OCI-LY7 (cell line): Measurements from ENCODE around the gene ERO1A. TPM values are rescaled to one million over a fixed set of nuclear protein-coding genes. Genes with fewer than 3 reads are reported as not detected.

Experiments used
- BruUV-seq: library from RNA; stranded (reverse); fragments of 400-500 nt; replicated peaks from 2 replicates; lab custom pipeline; 2021; lab: Mats Ljungman, UMichigan
- CTCF ChIA-PET: fragments of 300-600 bp; sonication (Branson Sonifier 250); formaldehyde crosslinking; loops from one replicate; lab custom pipeline; 2022; ENCODE audit warnings: antibody characterized with exemption; ENCODE audit not compliant: unreplicated experiment; lab: Charles Lee
- POLR2A ChIA-PET: fragments of 300-600 bp; sonication (Branson Sonifier 250); formaldehyde crosslinking; loops from one replicate; lab custom pipeline; 2022; ENCODE audit warnings: antibody characterized with exemption; lab: Charles Lee
- DNase-seq: peaks from one replicate; pipeline ENCODE4 v3.0.0-alpha.2; 2015; ENCODE audit warnings: low spot score
- H2AFZ ChIP-seq: fragments of 200-600 bp; sonication (generic), shearing (Covaris generic); 2 replicates; pipeline ENCODE4 v1.6.1; 2014; ENCODE audit warnings: mild to moderate bottlenecking, antibody characterized with exemption, low read length, moderate library complexity
- H3K27ac ChIP-seq: fragments of 200-600 bp; sonication (generic); 2 replicates; pipeline ENCODE4 v1.5.1; 2014; ENCODE audit warnings: mixed run types, low read depth, mild to moderate bottlenecking, moderate library complexity, low read length, inconsistent platforms; ENCODE audit not compliant: poor library complexity, severe bottlenecking
- H3K36me3 ChIP-seq: fragments of 200-600 bp; sonication (generic); 2 replicates; pipeline ENCODE4 v1.6.1; 2014; ENCODE audit warnings: mild to moderate bottlenecking, antibody characterized with exemption, low read length, moderate library complexity, mixed read lengths; ENCODE audit not compliant: insufficient read depth
- H3K4me1 ChIP-seq: fragments of 200-600 bp; sonication (generic); 2 replicates; pipeline ENCODE4 v1.5.1; 2014; ENCODE audit warnings: mild to moderate bottlenecking, low read length; ENCODE audit not compliant: insufficient read depth, poor library complexity, severe bottlenecking
- H3K4me2 ChIP-seq: fragments of 200-600 bp; sonication (generic); 2 replicates; pipeline ENCODE4 v1.6.1; 2014; ENCODE audit warnings: mild to moderate bottlenecking, low read length
- H3K4me3 ChIP-seq: fragments of 200-600 bp; sonication (generic); 2 replicates; pipeline ENCODE4 v1.5.1; 2014; ENCODE audit warnings: mild to moderate bottlenecking, low read depth, low read length; ENCODE audit not compliant: poor library complexity, severe bottlenecking
- H3K79me2 ChIP-seq: fragments of 200-600 bp; sonication (generic); 2 replicates; pipeline ENCODE4 v1.6.1; 2016; ENCODE audit warnings: low read depth, mild to moderate bottlenecking, low read length, moderate library complexity, mixed read lengths; ENCODE audit not compliant: insufficient read depth
- H3K9me2 ChIP-seq: fragments of 200-600 bp; sonication (generic); 2 replicates; pipeline ENCODE4 v1.6.1; 2016; ENCODE audit warnings: mild to moderate bottlenecking, low read length, mixed read lengths; ENCODE audit not compliant: insufficient read depth
- H3K9me3 ChIP-seq: fragments of 200-600 bp; sonication (generic); 2 replicates; pipeline ENCODE4 v1.6.1; 2014; ENCODE audit warnings: mild to moderate bottlenecking, mixed run types, low read length, mixed read lengths
- H4K20me1 ChIP-seq: fragments of 200-600 bp; sonication (generic); 2 replicates; pipeline ENCODE4 v1.6.1; 2014; ENCODE audit warnings: mild to moderate bottlenecking, antibody characterized with exemption, low read length, moderate library complexity, mixed read lengths; ENCODE audit not compliant: insufficient read depth
- CTCF ChIP-seq: fragments of 200-600 bp; sonication (generic); conservative IDR thresholded peaks from 2 replicates; pipeline ENCODE4 v1.5.1; 2014; ENCODE audit warnings: mild to moderate bottlenecking, antibody characterized with exemption, low read length, moderate library complexity, mixed read lengths
- EZH2phosphoT487 ChIP-seq: fragments of 200-600 bp; sonication (generic); IDR thresholded peaks from 2 replicates; pipeline ENCODE4 v1.6.1; 2018; ENCODE audit warnings: low read depth, borderline replicate concordance, mild to moderate bottlenecking, mixed run types, antibody characterized with exemption, low read length, moderate library complexity, mixed read lengths
- intact Hi-C: fragments of 100-400 bp; cut with micrococcal nuclease; formaldehyde crosslinking; loops from one replicate; pipeline ENCODE4 v1.10.0; 2022; ENCODE audit not compliant: unreplicated experiment
- total RNA-seq, 2 experiments: library from RNA; depleted of rRNA in 1 of 2; stranded (reverse); fragments of >200 nt in 1 of 2; shearing (Covaris generic) in 1 of 2; gene quantifications; 2 replicates each; pipeline ENCODE4 v1.2.3, GENCODE V29; 2014 to 2022

The ERO1A gene
- total RNA-seq, 2 experiments from 2014 or later, result 35.2 to 71.5 TPM

GRCh38 chr14:52733824-52734223 lies 38.5 kb upstream of the ERO1A start:
- no peaks in the 10 kb centered on the region for H4K20me1 ChIP-seq
- TF ChIP-seq CTCF (no peak), EZH2phosphoT487 (no peak)
- CTCF ChIA-PET, result no interaction called here
- peaks cover 26% of the 10 kb centered on the region; the same call in 1 of the 2 replicates for H3K36me3 ChIP-seq
- DNase-seq, result no peak
- H3K4me1 ChIP-seq, result peaks cover 20% of the 10 kb centered on the region
- no peak overlapping the region for H2AFZ ChIP-seq
- intact Hi-C loops, result loop anchor here (5.0 kb wide), 1 partner anchor 182 kb away; the partner anchor contains the start of genes GPR137C and TXNDC16
- H3K4me3 ChIP-seq, result no peak overlapping the region
- POLR2A ChIA-PET, result interaction anchor here (0.6 kb wide), 1 partner anchor 18 kb away, joined by 3 read pairs; no protein-coding TSS in a partner anchor
- H3K27ac ChIP-seq, result no peak overlapping the region
- H3K9me2 ChIP-seq, result no peaks in the 10 kb centered on the region
- H3K79me2 ChIP-seq, result peaks cover 25% of the 10 kb centered on the region
- H3K4me2 ChIP-seq, result no peak overlapping the region
- BruUV-seq, result no TSS peak
- no peaks in the 10 kb centered on the region for H3K9me3 ChIP-seq

- H2AFZ ChIP-seq, result peak overlapping the region; percentile 59; the same call in 1 of the 2 replicates
These were observed 35.4 kb upstream of the ERO1A start for GRCh38 chr14:52730709-52731111.

GRCh38 chr14:52729925-52730708 lies 34.8 kb upstream of the ERO1A start, which contains the start of gene STYX:
Gene STYX, plus strand, starts transcription at chr14:52730166. Its CDS starts 309 bp downstream, at chr14:52730475.
- Histone ChIP-seq H3K4me1 (peaks cover 15% of the 10 kb centered on the region), H4K20me1 (no peaks in the 10 kb centered on the region), H3K27ac (peak within 1 kb of the TSS; percentile 47), H3K9me2 (no peaks in the 10 kb centered on the region), H2AFZ (peak within 1 kb of the TSS; percentile 59), H3K9me3 (no peaks in the 10 kb centered on the region), H3K4me2 (peak within 1 kb of the TSS; percentile 90), H3K4me3 (peak within 1 kb of the TSS; percentile 90), H3K79me2 (peaks cover 15% of the 10 kb centered on the region), H3K36me3 (peaks cover 58% of the 10 kb centered on the region)
- intact Hi-C loops, result loop anchor here (1.0 to 5.0 kb wide), 3 partner anchors 23 to 178 kb away; partner anchors contain the start of genes ERO1A, GPR137C, PSMC6 and TXNDC16
- BruUV-seq, result no TSS peak
- no peak for TF ChIP-seq EZH2phosphoT487
- POLR2A ChIA-PET, result interaction anchor here (0.6 to 2.2 kb wide), 6 partner anchors 10 to 383 kb away, joined by 3 to 13 read pairs (median 4); no protein-coding TSS in a partner anchor
- CTCF ChIA-PET, result interaction anchor here (0.6 kb wide), 1 partner anchor 86 kb away, joined by 3 read pairs; no protein-coding TSS in a partner anchor
- DNase-seq, result peak; percentile 98

More at GRCh38 chr14:52730709-52731111, 35.4 kb upstream of the ERO1A start:
- Histone ChIP-seq H3K4me3 (peak overlapping the region; percentile 90), H3K9me3 (no peaks in the 10 kb centered on the region), H3K4me1 (peaks cover 16% of the 10 kb centered on the region), H4K20me1 (no peaks in the 10 kb centered on the region), H3K9me2 (no peaks in the 10 kb centered on the region), H3K4me2 (peak overlapping the region; percentile 90), H3K27ac (peak overlapping the region; percentile 47), H3K36me3 (peaks cover 52% of the 10 kb centered on the region), H3K79me2 (peaks cover 15% of the 10 kb centered on the region)
- DNase-seq, result no peak
- BruUV-seq, result no TSS peak
- ChIA-PET CTCF (no interaction called here), POLR2A (interaction anchor here (0.6 to 2.2 kb wide), 5 partner anchors 10 to 179 kb away, joined by 3 to 13 read pairs (median 3); partner anchors contain the start of gene TXNDC16)
- intact Hi-C loops, result loop anchor here (2.0 to 5.0 kb wide), 2 partner anchors 24 to 178 kb away; partner anchors contain the start of genes GPR137C, PSMC6 and TXNDC16
- no peak for TF ChIP-seq EZH2phosphoT487
